Adrenal gland (tissue), 12 donors: ENCODE measurements around the gene TMEM163. TPM values are rescaled to one million over a fixed set of nuclear protein-coding genes. Genes with fewer than 3 reads are reported as not detected.

Source experiments
- DNase-seq, 7 donors: peaks; one replicate each; pipeline ENCODE4 v3.0.0-alpha.2; 2019 to 2020
- H3K27ac ChIP-seq, 5 donors: fragments of 200-600 bp; sonication (generic) in 4 of 5; 1 replicate in 3 of 5; 2 replicates in 2 of 5; pipeline versions ENCODE4 v1.5.1 to v1.8.0; 2016 to 2020; ENCODE audit warnings: mild to moderate bottlenecking in 1 of 5
- H3K27me3 ChIP-seq: fragments of 200-600 bp; 2 replicates; pipeline ENCODE4 v1.8.0; 2021
- H3K36me3 ChIP-seq, 2 donors: fragments of 200-600 bp; replicated peaks in 1 of 2; 1 replicate in 1 of 2; 2 replicates in 1 of 2; pipeline versions ENCODE4 v1.5.1 to v1.8.0; 2018 to 2022
- H3K4me1 ChIP-seq, 2 donors: fragments of 200-600 bp; replicated peaks in 1 of 2; 1 replicate in 1 of 2; 2 replicates in 1 of 2; pipeline versions ENCODE4 v1.5.1 to v1.8.0; 2018 to 2021
- H3K4me3 ChIP-seq, 4 donors: fragments of 200-600 bp; sonication (generic) in 3 of 4; one replicate each; pipeline ENCODE4 v1.5.1; 2016 to 2018
- H3K9me3 ChIP-seq, 3 donors: fragments of 200-600 bp; sonication (generic) in 1 of 3; replicated peaks in 1 of 3; 1 replicate in 2 of 3; 2 replicates in 1 of 3; pipeline versions ENCODE4 v1.5.1 to v1.8.0; 2016 to 2021
- CTCF ChIP-seq, 6 experiments: fragments of 450-650 bp in 4 of 6; fragments of 200-600 bp in 2 of 6; sonication (generic) in 1 of 6; IDR thresholded peaks; 1 replicate in 5 of 6; 2 replicates in 1 of 6; pipeline versions ENCODE4 v1.5.1 to v1.8.0; 2016 to 2021; ENCODE audit warnings: antibody characterized with exemption in 6 of 6, mild to moderate bottlenecking in 2 of 6, moderate library complexity in 1 of 6
- POLR2A ChIP-seq, 2 donors: fragments of 450-650 bp; IDR thresholded peaks; one replicate each; pipeline ENCODE4 v1.6.1; 2017; ENCODE audit warnings: antibody characterized with exemption in 2 of 2, mild to moderate bottlenecking in 2 of 2, moderate library complexity in 1 of 2
- WGBS, 4 donors: extraction: QIAGEN DNeasy Blood & Tissue Kit in 2 of 4; methylation state at CpG; one replicate each; pipeline versions ENCODE4 v1.1.5 to v1.1.7; 2013 to 2017; 5-methylcytosine and 5-hydroxymethylcytosine counted together
- intact Hi-C, 2 donors: fragments of 100-400 bp; cut with DNase I; formaldehyde crosslinking; loops; one replicate each; pipeline versions ENCODE4 v1.14.1 to v1.15.0; 2022 to 2023
- polyA plus RNA-seq, 3 donors: library from polyadenylated mRNA; stranded (reverse); fragments of 200-250 nt in 2 of 3; fragments of 350-450 nt in 1 of 3; fragmentation: Illumina TruSeq in 1 of 3; extraction: RNeasy Lipid Tissue Mini Kit (QIAGEN cat#74804) in 1 of 3; gene quantifications; one replicate each; pipeline ENCODE4 v1.2.3, GENCODE V29; 2013 to 2014
- total RNA-seq, 9 donors: library from RNA; depleted of rRNA in 4 of 9; stranded (reverse); fragments of >200 nt in 4 of 9; fragments of 120-200 nt in 1 of 9; fragmentation: NEBNext Ultra II Directional in 1 of 9; extraction: Animal tissue kit (Norgen Biotek cat#: 25700) in 1 of 9; gene quantifications; one replicate each; pipeline versions ENCODE4 v1.1.0 to v1.2.4, GENCODE V29; 2013 to 2023
- donor health status: healthy with polysubstance abuse.
- donor health status: Bipolar disorder and iron deficiency.
- donor health status: DM: yes; HTN: yes; CAD: no.
- donor health status: DM: no; HTN: no; CAD: no.
- donor health status: DM: no; HTN: no; CAD: no.
- donor health status: DM: yes; HTN: yes; CAD: no.

Gene TMEM163
- total and polyA plus RNA-seq, 12 donors = 3.6 to 21.6 (median 9.5) TPM

GRCh38 chr2:134407154-134407890 is 311.5 kb downstream of the TMEM163 start:
- DNase-seq = no peak
- Histone ChIP-seq H3K36me3 (no peaks in the 10 kb centered on the region), H3K9me3 (no peaks in the 10 kb centered on the region), H3K27ac (no peak overlapping the region), H3K4me1 (peaks cover 0 to 43% of the 10 kb centered on the region in 2 donors), H3K4me3 (no peak overlapping the region), H3K27me3 (no peaks in the 10 kb centered on the region)
- TF ChIP-seq CTCF (IDR thresholded peaks at IDR 0.05) (no peak), POLR2A (IDR thresholded peaks at IDR 0.05) (no peak)
- intact Hi-C loops = loop anchor here (10.0 kb wide), 2 partner anchors 153 to 163 kb away; partner anchors contain the start of gene MGAT5 (in 1 of the 2)
- 92 to 100% (median 96%) methylated on average over 4 of the region's 4 CpGs for WGBS, 4 donors

GRCh38 chr2:134406736-134407135 is 312.1 kb downstream of the TMEM163 start:
- intact Hi-C loops = loop anchor here (10.0 kb wide), 2 partner anchors 152 to 162 kb away; partner anchors contain the start of gene MGAT5 (in 1 of the 2)
- H3K4me1 ChIP-seq = peaks cover 0 to 46% of the 10 kb centered on the region in 2 donors

GRCh38 chr2:134406311-134406710 is 312.5 kb downstream of the TMEM163 start:
- Histone ChIP-seq H3K4me1 (peaks cover 0 to 41% of the 10 kb centered on the region in 2 donors), H3K36me3 (no peaks in the 10 kb centered on the region), H3K9me3 (no peaks in the 10 kb centered on the region), H3K27me3 (no peaks in the 10 kb centered on the region), H3K27ac (no peak overlapping the region), H3K4me3 (no peak overlapping the region)
- TF ChIP-seq POLR2A (IDR thresholded peaks at IDR 0.05) (no peak), CTCF (IDR thresholded peaks at IDR 0.05) (no peak)
- DNase-seq = no peak
- WGBS, 4 donors = 97 to 100% (median 97%) methylated on average over 5 of the region's 5 CpGs
- intact Hi-C loops = loop anchor here (10.0 kb wide), 2 partner anchors 152 to 162 kb away; partner anchors contain the start of gene MGAT5 (in 1 of the 2)

More at GRCh38 chr2:134406736-134407135, 312.1 kb downstream of the TMEM163 start:
- H3K9me3 ChIP-seq = no peaks in the 10 kb centered on the region
- H3K27me3 ChIP-seq = no peaks in the 10 kb centered on the region
- no peak for DNase-seq
- TF ChIP-seq POLR2A (IDR thresholded peaks at IDR 0.05) (no peak), CTCF (IDR thresholded peaks at IDR 0.05) (no peak)
- no peak overlapping the region for H3K27ac ChIP-seq
- no peaks in the 10 kb centered on the region for H3K36me3 ChIP-seq
- no peak overlapping the region for H3K4me3 ChIP-seq
- 81 to 94% (median 91%) methylated on average over 3 of the region's 3 CpGs for WGBS, 4 donors

Other genes starting within 250 kb of the TMEM163 start
- 1 to 10 TPM in 1 of 9 donors, under 1 TPM in 5, not detected in 3; 0.32 to 1.9 (median 0.65) TPM for gene ACMSD, start 119.6 kb upstream of the TMEM163 start, total RNA-seq
- gene ACMSD, start 119.6 kb upstream of the TMEM163 start, polyA plus RNA-seq = under 1 TPM in 1 of 3 donors, not detected in 2; 0.60 TPM
- gene CCNT2, start 199.8 kb upstream of the TMEM163 start, total RNA-seq = 10 to 100 TPM in 7 of 9 donors, 1 to 10 TPM in 2; 7.7 to 47.5 (median 29.5) TPM
- 10 to 100 TPM; 16.8 to 25.5 (median 23.1) TPM for gene CCNT2, start 199.8 kb upstream of the TMEM163 start, polyA plus RNA-seq